Caco-2 (cell line): ENCODE data around the gene UBA6. TPM values are rescaled to one million over a fixed set of nuclear protein-coding genes. Genes with fewer than 3 reads are reported as not detected.

Source experiments
- BruUV-seq: library from RNA; stranded (reverse); fragments of 400-500 nt; replicated peaks from 2 replicates; lab custom pipeline; 2021; lab: Mats Ljungman, UMichigan
- CTCF ChIA-PET: fragments of 300-600 bp; sonication (Branson Sonifier 250); formaldehyde crosslinking; loops from one replicate; lab custom pipeline; 2022; ENCODE audit warnings: antibody characterized with exemption; lab: Charles Lee
- POLR2A ChIA-PET: fragments of 300-600 bp; sonication (Branson Sonifier 250); formaldehyde crosslinking; loops from one replicate; lab custom pipeline; 2022; ENCODE audit warnings: antibody characterized with exemption; lab: Charles Lee
- DNase-seq, 2 experiments: peaks; one replicate each; pipeline versions ENCODE4 v3.0.0 to v3.0.0-alpha.2; 2020 to 2022
- H3K27me3 ChIP-seq: replicated peaks from 2 replicates; pipeline ENCODE4 v1.6.0; 2011; ENCODE audit warnings: low read length; ENCODE audit not compliant: control insufficient read depth, insufficient read depth
- H3K36me3 ChIP-seq: 2 replicates; pipeline ENCODE4 v1.5.1; 2011; ENCODE audit warnings: low read length; ENCODE audit not compliant: control insufficient read depth, insufficient read depth
- H3K4me1 ChIP-seq: fragments of 250-450 bp; sonication (Bioruptor Pico); 2 replicates; pipeline ENCODE4 v1.5.1; 2020; ENCODE audit warnings: mild to moderate bottlenecking
- H3K4me3 ChIP-seq: 2 replicates; pipeline ENCODE4 v1.5.1; 2011; ENCODE audit warnings: low read depth, mild to moderate bottlenecking, control low read depth, low read length
- H3K9me3 ChIP-seq: fragments of 250-450 bp; sonication (Bioruptor Pico); 2 replicates; pipeline ENCODE4 v1.5.1; 2020; ENCODE audit warnings: mild to moderate bottlenecking, moderate library complexity
- H3K27ac Mint-ChIP-seq: one replicate; pipeline ENCODE4 v1.8.0; 2022; ENCODE audit warnings: mixed read lengths; ENCODE audit not compliant: unreplicated experiment
- H3K27me3 Mint-ChIP-seq: one replicate; pipeline ENCODE4 v1.8.0; 2022; ENCODE audit warnings: mixed read lengths; ENCODE audit not compliant: insufficient read depth, unreplicated experiment
- H3K36me3 Mint-ChIP-seq: one replicate; pipeline ENCODE4 v1.8.0; 2022; ENCODE audit warnings: mild to moderate bottlenecking, mixed read lengths; ENCODE audit not compliant: insufficient read depth, unreplicated experiment
- H3K4me1 Mint-ChIP-seq: one replicate; pipeline ENCODE4 v1.8.0; 2022; ENCODE audit warnings: low read depth, mixed read lengths; ENCODE audit not compliant: unreplicated experiment
- H3K4me3 Mint-ChIP-seq: one replicate; pipeline ENCODE4 v1.8.0; 2022; ENCODE audit warnings: mild to moderate bottlenecking, moderate library complexity, mixed read lengths; ENCODE audit not compliant: unreplicated experiment
- H3K9me3 Mint-ChIP-seq: one replicate; pipeline ENCODE4 v1.8.0; 2022; ENCODE audit warnings: mixed read lengths; ENCODE audit not compliant: unreplicated experiment
- CTCF ChIP-seq, 2 experiments: fragments of 200-600 bp in 1 of 2; IDR thresholded peaks; 1 replicate in 1 of 2; 2 replicates in 1 of 2; pipeline versions ENCODE4 v1.5.1 to v1.8.0; 2011 to 2022; ENCODE audit warnings: antibody characterized with exemption in 1 of 2, control low read depth in 1 of 2, inconsistent platforms in 1 of 2, low read depth in 1 of 2, low read length in 1 of 2, mild to moderate bottlenecking in 1 of 2, moderate library complexity in 1 of 2; ENCODE audit not compliant: insufficient read depth in 1 of 2, severe bottlenecking in 1 of 2, unreplicated experiment in 1 of 2
- intact Hi-C: fragments of 100-400 bp; cut with micrococcal nuclease; formaldehyde crosslinking; loops from one replicate; pipeline ENCODE4 v1.10.0; 2022; ENCODE audit not compliant: unreplicated experiment
- total RNA-seq: library from RNA; stranded (reverse); gene quantifications from 2 replicates; pipeline ENCODE4 v1.2.3, GENCODE V29; 2022

Gene UBA6
- total RNA-seq, 1 experiment from 2014 or later, result 74.6 TPM

DNA sequence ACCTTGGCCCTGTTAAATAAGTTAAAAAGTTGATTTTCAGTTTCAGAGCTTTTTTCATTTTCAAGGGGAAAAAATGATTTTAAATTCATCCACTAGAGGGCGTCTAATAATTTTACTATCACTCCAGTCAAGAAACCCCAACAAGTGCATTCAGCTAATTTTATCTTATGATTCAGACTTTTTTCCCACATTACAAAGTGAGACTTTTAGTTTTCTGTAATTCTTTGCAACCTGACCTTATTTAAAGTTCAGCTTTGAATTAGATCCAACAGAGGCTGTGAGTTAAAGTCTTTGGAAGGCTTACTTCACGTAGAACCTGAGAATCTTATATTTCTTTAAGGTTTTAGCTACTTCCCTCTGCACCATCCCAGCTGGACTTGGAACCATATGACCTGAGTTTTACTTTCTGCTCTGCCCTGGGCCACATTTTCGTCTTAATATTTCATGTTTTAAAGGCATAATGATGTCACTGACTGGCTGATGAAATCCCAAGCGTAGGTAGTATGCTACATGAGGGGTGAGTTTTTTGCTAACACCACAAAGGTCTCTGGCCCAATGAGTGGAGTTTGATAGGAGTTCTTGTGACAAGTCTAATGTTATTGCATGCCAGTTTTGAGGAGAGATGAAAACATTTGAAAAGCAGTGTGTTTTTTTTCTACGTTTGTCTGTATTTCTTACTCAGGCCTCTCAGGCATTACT lies 46.0 kb upstream of the UBA6 start:
- no TSS peak for BruUV-seq
- Histone ChIP-seq H3K9me3 (no peaks in the 10 kb centered on the region), H3K4me3 (no peak overlapping the region), H3K36me3 (no peaks in the 10 kb centered on the region), H3K4me1 (no peaks in the 10 kb centered on the region), H3K27me3 (no peaks in the 10 kb centered on the region)
- Mint-ChIP-seq H3K36me3 (no peaks in the 10 kb centered on the region), H3K4me1 (no peaks in the 10 kb centered on the region), H3K27me3 (no peaks in the 10 kb centered on the region), H3K4me3 (no peak overlapping the region), H3K27ac (no peak overlapping the region), H3K9me3 (no peaks in the 10 kb centered on the region)
- DNase-seq, result peak in 1 of 2 experiments; percentile 8
- TF ChIP-seq CTCF (IDR thresholded peaks at IDR 0.05; ENCODE audit: insufficient read depth in 1 of 2, low read depth in 1 of 2, low read length in 1 of 2, severe bottlenecking in 1 of 2, unreplicated experiment in 1 of 2), result peak in 1 of 2 experiments; percentile 52
- intact Hi-C loops, result loop anchor here (2.0 to 5.0 kb wide), 3 partner anchors 45 to 430 kb away; partner anchors contain the start of gene UBA6
- ChIA-PET POLR2A (interaction anchor here (0.9 kb wide), 1 partner anchor 46 kb away, joined by 3 read pairs; the partner anchor contains the start of gene UBA6), CTCF (interaction anchor here (0.5 kb wide), 1 partner anchor 521 kb away, joined by 3 read pairs; no protein-coding TSS in a partner anchor)

GRCh38 chr4:67744561-67745283 lies 43.8 kb upstream of the UBA6 start:
- TF ChIP-seq CTCF (IDR thresholded peaks at IDR 0.05; ENCODE audit: insufficient read depth in 1 of 2, low read depth in 1 of 2, low read length in 1 of 2, severe bottlenecking in 1 of 2, unreplicated experiment in 1 of 2), result no peak
- no peak overlapping the region for H3K27ac Mint-ChIP-seq
- no peak overlapping the region for H3K4me3 Mint-ChIP-seq
- Histone ChIP-seq H3K36me3 (no peaks in the 10 kb centered on the region), H3K27me3 (no peaks in the 10 kb centered on the region), H3K4me3 (no peak overlapping the region), H3K4me1 (no peaks in the 10 kb centered on the region), H3K9me3 (no peaks in the 10 kb centered on the region)
- ChIA-PET CTCF (no interaction called here), POLR2A (no interaction called here)
- H3K9me3 Mint-ChIP-seq, result no peaks in the 10 kb centered on the region
- intact Hi-C loops, result loop anchor here (5.0 kb wide), 2 partner anchors 42 to 433 kb away; partner anchors contain the start of gene UBA6
- no peaks in the 10 kb centered on the region for H3K4me1 Mint-ChIP-seq
- no peaks in the 10 kb centered on the region for H3K27me3 Mint-ChIP-seq
- DNase-seq, result no peak
- no peaks in the 10 kb centered on the region for H3K36me3 Mint-ChIP-seq
- no TSS peak for BruUV-seq

- no peaks in the 10 kb centered on the region for H3K27me3 ChIP-seq
- no peaks in the 10 kb centered on the region for H3K27me3 Mint-ChIP-seq
- H3K4me3 Mint-ChIP-seq, result no peak overlapping the region
- H3K4me3 ChIP-seq, result no peak overlapping the region
- H3K9me3 Mint-ChIP-seq, result no peaks in the 10 kb centered on the region
- ChIA-PET CTCF (no interaction called here), POLR2A (no interaction called here)
- TF ChIP-seq CTCF (IDR thresholded peaks at IDR 0.05; ENCODE audit: insufficient read depth in 1 of 2, low read depth in 1 of 2, low read length in 1 of 2, severe bottlenecking in 1 of 2, unreplicated experiment in 1 of 2), result no peak
- BruUV-seq, result no TSS peak
- H3K36me3 Mint-ChIP-seq, result no peaks in the 10 kb centered on the region
- no peaks in the 10 kb centered on the region for H3K4me1 Mint-ChIP-seq
- intact Hi-C loops, result no loop called here
- H3K9me3 ChIP-seq, result no peaks in the 10 kb centered on the region
- no peak for DNase-seq
- H3K36me3 ChIP-seq, result no peaks in the 10 kb centered on the region
- H3K27ac Mint-ChIP-seq, result no peak overlapping the region
- no peaks in the 10 kb centered on the region for H3K4me1 ChIP-seq
These were observed 42.2 kb upstream of the UBA6 start for GRCh38 chr4:67743194-67743593.
